ENCODE measurements around the gene RPL10A. TPM values are rescaled to one million over a fixed set of nuclear protein-coding genes. Genes with fewer than 3 reads are reported as not detected.

RPL10A gene
- total and polyA plus RNA-seq, 2 of the 13 experiments (the other 11 are each of a cell fraction or from before 2014, with no cell fraction given) = 1,854 to 2,726 TPM

DNA sequence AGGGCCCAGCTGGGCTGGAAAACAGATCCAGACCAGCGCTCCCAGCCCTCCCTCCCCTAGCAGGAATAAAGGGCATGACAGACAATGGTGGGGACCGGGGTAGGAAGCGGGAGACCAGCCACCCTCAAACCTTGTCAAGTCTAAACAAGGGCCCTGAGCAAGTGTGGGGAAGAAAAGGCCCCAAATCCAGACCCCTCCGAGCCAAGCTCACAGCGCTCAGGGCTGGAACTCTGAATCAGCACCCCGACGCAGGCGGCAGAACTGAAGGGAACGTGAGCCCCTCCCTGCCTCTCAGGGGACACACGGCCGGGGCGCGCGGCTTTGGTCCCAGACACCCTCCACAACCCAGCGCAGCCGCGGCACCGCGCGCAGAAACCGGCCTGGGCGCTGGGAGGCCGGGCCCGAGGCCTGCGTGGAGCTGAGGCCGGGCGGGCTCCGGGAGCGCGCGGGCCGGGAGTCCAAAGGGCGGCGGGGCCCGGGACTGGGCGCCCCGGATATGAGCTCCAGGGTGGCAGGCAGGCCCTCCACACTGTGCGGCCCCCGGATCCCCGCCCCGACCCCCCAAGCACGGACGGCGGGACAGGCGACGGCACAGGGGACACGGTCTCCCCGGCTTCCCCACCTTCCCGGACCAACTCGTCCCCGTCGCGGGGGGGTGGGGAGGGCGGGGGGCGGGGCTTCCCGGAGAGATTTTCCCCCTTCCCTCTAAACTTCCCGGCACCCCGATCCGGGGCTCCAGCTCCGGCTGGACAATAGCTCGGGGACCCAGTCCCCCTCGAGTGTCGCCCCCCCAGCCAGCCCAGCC lies 28.0 kb downstream of the RPL10A start (continued):
- TF ChIP-seq, protein P1, sequence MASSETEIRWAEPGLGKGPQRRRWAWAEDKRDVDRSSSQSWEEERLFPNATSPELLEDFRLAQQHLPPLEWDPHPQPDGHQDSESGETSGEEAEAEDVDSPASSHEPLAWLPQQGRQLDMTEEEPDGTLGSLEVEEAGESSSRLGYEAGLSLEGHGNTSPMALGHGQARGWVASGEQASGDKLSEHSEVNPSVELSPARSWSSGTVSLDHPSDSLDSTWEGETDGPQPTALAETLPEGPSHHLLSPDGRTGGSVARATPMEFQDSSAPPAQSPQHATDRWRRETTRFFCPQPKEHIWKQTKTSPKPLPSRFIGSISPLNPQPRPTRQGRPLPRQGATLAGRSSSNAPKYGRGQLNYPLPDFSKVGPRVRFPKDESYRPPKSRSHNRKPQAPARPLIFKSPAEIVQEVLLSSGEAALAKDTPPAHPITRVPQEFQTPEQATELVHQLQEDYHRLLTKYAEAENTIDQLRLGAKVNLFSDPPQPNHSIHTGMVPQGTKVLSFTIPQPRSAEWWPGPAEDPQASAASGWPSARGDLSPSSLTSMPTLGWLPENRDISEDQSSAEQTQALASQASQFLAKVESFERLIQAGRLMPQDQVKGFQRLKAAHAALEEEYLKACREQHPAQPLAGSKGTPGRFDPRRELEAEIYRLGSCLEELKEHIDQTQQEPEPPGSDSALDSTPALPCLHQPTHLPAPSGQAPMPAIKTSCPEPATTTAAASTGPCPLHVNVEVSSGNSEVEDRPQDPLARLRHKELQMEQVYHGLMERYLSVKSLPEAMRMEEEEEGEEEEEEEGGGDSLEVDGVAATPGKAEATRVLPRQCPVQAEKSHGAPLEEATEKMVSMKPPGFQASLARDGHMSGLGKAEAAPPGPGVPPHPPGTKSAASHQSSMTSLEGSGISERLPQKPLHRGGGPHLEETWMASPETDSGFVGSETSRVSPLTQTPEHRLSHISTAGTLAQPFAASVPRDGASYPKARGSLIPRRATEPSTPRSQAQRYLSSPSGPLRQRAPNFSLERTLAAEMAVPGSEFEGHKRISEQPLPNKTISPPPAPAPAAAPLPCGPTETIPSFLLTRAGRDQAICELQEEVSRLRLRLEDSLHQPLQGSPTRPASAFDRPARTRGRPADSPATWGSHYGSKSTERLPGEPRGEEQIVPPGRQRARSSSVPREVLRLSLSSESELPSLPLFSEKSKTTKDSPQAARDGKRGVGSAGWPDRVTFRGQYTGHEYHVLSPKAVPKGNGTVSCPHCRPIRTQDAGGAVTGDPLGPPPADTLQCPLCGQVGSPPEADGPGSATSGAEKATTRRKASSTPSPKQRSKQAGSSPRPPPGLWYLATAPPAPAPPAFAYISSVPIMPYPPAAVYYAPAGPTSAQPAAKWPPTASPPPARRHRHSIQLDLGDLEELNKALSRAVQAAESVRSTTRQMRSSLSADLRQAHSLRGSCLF (CRISPR knock-in tag; IDR thresholded peaks at IDR 0.05; ENCODE audit: borderline replicate concordance) = no peak
- TF ChIP-seq ARHGAP35 (CRISPR knock-in tag; IDR thresholded peaks at IDR 0.05; ENCODE audit: borderline replicate concordance) = peak; percentile 65
- TF ChIP-seq, protein P2, sequence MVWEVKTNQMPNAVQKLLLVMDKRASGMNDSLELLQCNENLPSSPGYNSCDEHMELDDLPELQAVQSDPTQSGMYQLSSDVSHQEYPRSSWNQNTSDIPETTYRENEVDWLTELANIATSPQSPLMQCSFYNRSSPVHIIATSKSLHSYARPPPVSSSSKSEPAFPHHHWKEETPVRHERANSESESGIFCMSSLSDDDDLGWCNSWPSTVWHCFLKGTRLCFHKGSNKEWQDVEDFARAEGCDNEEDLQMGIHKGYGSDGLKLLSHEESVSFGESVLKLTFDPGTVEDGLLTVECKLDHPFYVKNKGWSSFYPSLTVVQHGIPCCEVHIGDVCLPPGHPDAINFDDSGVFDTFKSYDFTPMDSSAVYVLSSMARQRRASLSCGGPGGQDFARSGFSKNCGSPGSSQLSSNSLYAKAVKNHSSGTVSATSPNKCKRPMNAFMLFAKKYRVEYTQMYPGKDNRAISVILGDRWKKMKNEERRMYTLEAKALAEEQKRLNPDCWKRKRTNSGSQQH (CRISPR knock-in tag; IDR thresholded peaks at IDR 0.05; ENCODE audit: low read depth) = 0 out of 2 replicates have a peak, but pooled peaks have one; percentile 21
- TF ChIP-seq RFXANK (CRISPR knock-in tag; IDR thresholded peaks at IDR 0.05) = no peak
- peak; percentile 98 for TF ChIP-seq ZFY (CRISPR knock-in tag; IDR thresholded peaks at IDR 0.05)
- peak; percentile 93 for TF ChIP-seq HNF4G (IDR thresholded peaks at IDR 0.05; ENCODE audit: borderline replicate concordance, low read depth, low read length)
- peak; percentile 79 for TF ChIP-seq HNF4G (CRISPR knock-in tag; IDR thresholded peaks at IDR 0.05; ENCODE audit: borderline replicate concordance, low read depth)
- TF ChIP-seq, protein P3, sequence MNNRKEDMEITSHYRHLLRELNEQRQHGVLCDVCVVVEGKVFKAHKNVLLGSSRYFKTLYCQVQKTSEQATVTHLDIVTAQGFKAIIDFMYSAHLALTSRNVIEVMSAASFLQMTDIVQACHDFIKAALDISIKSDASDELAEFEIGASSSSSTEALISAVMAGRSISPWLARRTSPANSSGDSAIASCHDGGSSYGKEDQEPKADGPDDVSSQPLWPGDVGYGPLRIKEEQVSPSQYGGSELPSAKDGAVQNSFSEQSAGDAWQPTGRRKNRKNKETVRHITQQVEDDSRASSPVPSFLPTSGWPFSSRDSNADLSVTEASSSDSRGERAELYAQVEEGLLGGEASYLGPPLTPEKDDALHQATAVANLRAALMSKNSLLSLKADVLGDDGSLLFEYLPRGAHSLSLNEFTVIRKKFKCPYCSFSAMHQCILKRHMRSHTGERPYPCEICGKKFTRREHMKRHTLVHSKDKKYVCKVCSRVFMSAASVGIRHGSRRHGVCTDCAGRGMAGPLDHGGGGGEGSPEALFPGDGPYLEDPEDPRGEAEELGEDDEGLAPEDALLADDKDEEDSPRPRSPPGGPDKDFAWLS (CRISPR knock-in tag; IDR thresholded peaks at IDR 0.05; ENCODE audit: borderline replicate concordance) = peak; percentile 44; the same call in 1 of the 2 replicates
- TF ChIP-seq, protein P4, sequence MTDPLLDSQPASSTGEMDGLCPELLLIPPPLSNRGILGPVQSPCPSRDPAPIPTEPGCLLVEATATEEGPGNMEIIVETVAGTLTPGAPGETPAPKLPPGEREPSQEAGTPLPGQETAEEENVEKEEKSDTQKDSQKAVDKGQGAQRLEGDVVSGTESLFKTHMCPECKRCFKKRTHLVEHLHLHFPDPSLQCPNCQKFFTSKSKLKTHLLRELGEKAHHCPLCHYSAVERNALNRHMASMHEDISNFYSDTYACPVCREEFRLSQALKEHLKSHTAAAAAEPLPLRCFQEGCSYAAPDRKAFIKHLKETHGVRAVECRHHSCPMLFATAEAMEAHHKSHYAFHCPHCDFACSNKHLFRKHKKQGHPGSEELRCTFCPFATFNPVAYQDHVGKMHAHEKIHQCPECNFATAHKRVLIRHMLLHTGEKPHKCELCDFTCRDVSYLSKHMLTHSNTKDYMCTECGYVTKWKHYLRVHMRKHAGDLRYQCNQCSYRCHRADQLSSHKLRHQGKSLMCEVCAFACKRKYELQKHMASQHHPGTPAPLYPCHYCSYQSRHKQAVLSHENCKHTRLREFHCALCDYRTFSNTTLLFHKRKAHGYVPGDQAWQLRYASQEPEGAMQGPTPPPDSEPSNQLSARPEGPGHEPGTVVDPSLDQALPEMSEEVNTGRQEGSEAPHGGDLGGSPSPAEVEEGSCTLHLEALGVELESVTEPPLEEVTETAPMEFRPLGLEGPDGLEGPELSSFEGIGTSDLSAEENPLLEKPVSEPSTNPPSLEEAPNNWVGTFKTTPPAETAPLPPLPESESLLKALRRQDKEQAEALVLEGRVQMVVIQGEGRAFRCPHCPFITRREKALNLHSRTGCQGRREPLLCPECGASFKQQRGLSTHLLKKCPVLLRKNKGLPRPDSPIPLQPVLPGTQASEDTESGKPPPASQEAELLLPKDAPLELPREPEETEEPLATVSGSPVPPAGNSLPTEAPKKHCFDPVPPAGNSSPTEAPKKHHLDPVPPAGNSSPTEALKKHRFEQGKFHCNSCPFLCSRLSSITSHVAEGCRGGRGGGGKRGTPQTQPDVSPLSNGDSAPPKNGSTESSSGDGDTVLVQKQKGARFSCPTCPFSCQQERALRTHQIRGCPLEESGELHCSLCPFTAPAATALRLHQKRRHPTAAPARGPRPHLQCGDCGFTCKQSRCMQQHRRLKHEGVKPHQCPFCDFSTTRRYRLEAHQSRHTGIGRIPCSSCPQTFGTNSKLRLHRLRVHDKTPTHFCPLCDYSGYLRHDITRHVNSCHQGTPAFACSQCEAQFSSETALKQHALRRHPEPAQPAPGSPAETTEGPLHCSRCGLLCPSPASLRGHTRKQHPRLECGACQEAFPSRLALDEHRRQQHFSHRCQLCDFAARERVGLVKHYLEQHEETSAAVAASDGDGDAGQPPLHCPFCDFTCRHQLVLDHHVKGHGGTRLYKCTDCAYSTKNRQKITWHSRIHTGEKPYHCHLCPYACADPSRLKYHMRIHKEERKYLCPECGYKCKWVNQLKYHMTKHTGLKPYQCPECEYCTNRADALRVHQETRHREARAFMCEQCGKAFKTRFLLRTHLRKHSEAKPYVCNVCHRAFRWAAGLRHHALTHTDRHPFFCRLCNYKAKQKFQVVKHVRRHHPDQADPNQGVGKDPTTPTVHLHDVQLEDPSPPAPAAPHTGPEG (CRISPR knock-in tag; IDR thresholded peaks at IDR 0.05) = peak; percentile 86
- TF ChIP-seq, protein P5, sequence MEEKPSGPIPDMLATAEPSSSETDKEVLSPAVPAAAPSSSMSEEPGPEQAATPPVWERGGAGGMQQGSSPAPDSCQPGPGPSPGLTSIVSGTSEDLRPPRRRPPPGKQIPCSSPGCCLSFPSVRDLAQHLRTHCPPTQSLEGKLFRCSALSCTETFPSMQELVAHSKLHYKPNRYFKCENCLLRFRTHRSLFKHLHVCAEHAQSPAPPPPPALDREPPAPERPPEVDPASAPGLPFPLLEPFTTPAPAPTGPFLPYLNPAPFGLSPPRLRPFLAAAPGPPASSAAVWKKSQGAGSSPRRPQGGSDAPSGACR (CRISPR knock-in tag; IDR thresholded peaks at IDR 0.05) = 0 out of 2 replicates have a peak, but pooled peaks have one; percentile 14
- TF ChIP-seq, protein P6, sequence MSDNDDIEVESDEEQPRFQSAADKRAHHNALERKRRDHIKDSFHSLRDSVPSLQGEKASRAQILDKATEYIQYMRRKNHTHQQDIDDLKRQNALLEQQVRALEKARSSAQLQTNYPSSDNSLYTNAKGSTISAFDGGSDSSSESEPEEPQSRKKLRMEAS (IDR thresholded peaks at IDR 0.05) = peak; percentile 68
- 0 out of 2 replicates have a peak, but pooled peaks have one; percentile 17 for TF ChIP-seq ZFP36L2 (CRISPR knock-in tag; IDR thresholded peaks at IDR 0.05)
